Ammon's horn (tissue), 1 donor: Measurements from ENCODE around the gene MAPK1.
"Not testable (repeated sequence)": the region's sequence is repeated elsewhere in the genome, so short reads cannot be mapped to it uniquely, and the experiment has no call there.

Experiments
- DNase-seq: peaks from one replicate; pipeline ENCODE4 v3.0.0-alpha.2; 2016; ENCODE audit warnings: low spot score

MAPK1 gene

GRCh38 chr22:21725956-21726649, 141.3 kb downstream of the MAPK1 start:
- DNase-seq, result no peak

- DNase-seq, result not testable (repeated sequence)
These were observed 142.9 kb downstream of the MAPK1 start for GRCh38 chr22:21724496-21724895.

- DNase-seq, result not testable (repeated sequence)
These were observed 146.1 kb downstream of the MAPK1 start for GRCh38 chr22:21721195-21721852.

- DNase-seq, result not testable (repeated sequence)
These were observed 147.1 kb downstream of the MAPK1 start for GRCh38 chr22:21720191-21720859.

GRCh38 chr22:21719024-21719423, 148.4 kb downstream of the MAPK1 start:
- DNase-seq, result no peak

- DNase-seq, result no peak
These were observed 148.9 kb downstream of the MAPK1 start for GRCh38 chr22:21718499-21718898.

GRCh38 chr22:21716395-21717122, 150.9 kb downstream of the MAPK1 start:
- DNase-seq, result not testable (repeated sequence)

- no peak for DNase-seq
These were observed 152.7 kb downstream of the MAPK1 start for GRCh38 chr22:21714786-21715185.

GRCh38 chr22:21714059-21714770, 153.2 kb downstream of the MAPK1 start:
- no peak for DNase-seq

GRCh38 chr22:21713428-21714058, 153.9 kb downstream of the MAPK1 start:
- no peak for DNase-seq

GRCh38 chr22:21712751-21713427, 154.6 kb downstream of the MAPK1 start:
- DNase-seq, result peak; percentile 93

- no peak for DNase-seq
These were observed 155.6 kb downstream of the MAPK1 start for GRCh38 chr22:21711851-21712250.

- DNase-seq, result no peak
These were observed 157.3 kb downstream of the MAPK1 start for GRCh38 chr22:21710156-21710555.

- DNase-seq, result no peak
These were observed 157.8 kb downstream of the MAPK1 start for GRCh38 chr22:21709688-21710087.

- no peak for DNase-seq
These were observed 158.5 kb downstream of the MAPK1 start for GRCh38 chr22:21708960-21709359.

- DNase-seq, result no peak
These were observed 159.8 kb downstream of the MAPK1 start for GRCh38 chr22:21707677-21708076.
